Activated CD4-positive, alpha-beta memory T cell treated with anti-CD3 and anti-CD28 coated beads, Interleukin-2, amount 10 ng/mL, durations not matched to agents 7 days and 5 days (primary cell): ENCODE results near the gene PTH1R. TPM values are rescaled to one million over a fixed set of nuclear protein-coding genes. Genes with fewer than 3 reads are reported as not detected.

Experiments used
- CTCF ChIA-PET: fragments of 350-600 bp; sonication (Branson Sonifier 250); formaldehyde crosslinking; loops from one replicate; lab custom pipeline; 2021; ENCODE audit warnings: antibody characterized with exemption, inconsistent platforms; lab: Charles Lee
- POLR2A ChIA-PET: fragments of 350-600 bp; sonication (Branson Sonifier 250); formaldehyde crosslinking; loops from one replicate; lab custom pipeline; 2021; ENCODE audit warnings: antibody characterized with exemption; lab: Charles Lee
- DNase-seq: peaks from one replicate; pipeline ENCODE4 v3.0.0-alpha.2; 2020
- H3K27ac Mint-ChIP-seq: one replicate; pipeline ENCODE4 v1.8.0; 2021; ENCODE audit warnings: mild to moderate bottlenecking, mixed read lengths
- H3K27me3 Mint-ChIP-seq: one replicate; pipeline ENCODE4 v1.8.0; 2021; ENCODE audit warnings: mixed read lengths
- H3K36me3 Mint-ChIP-seq: one replicate; pipeline ENCODE4 v1.8.0; 2021; ENCODE audit warnings: low read depth, mixed read lengths
- H3K4me1 Mint-ChIP-seq: one replicate; pipeline ENCODE4 v1.8.0; 2021; ENCODE audit warnings: mixed read lengths
- H3K4me3 Mint-ChIP-seq: one replicate; pipeline ENCODE4 v1.8.0; 2021; ENCODE audit warnings: mild to moderate bottlenecking, mixed read lengths
- H3K9me3 Mint-ChIP-seq: one replicate; pipeline ENCODE4 v1.8.0; 2021; ENCODE audit warnings: mixed read lengths
- total RNA-seq, 2 experiments: library from RNA; stranded (reverse); gene quantifications; one replicate each; pipeline ENCODE4 v1.2.3, GENCODE V29; 2021

Gene PTH1R
- total RNA-seq, 2 experiments from 2014 or later, result not detected

GRCh38 chr3:46884427-46884826 lies 6.9 kb downstream of the PTH1R start:
- Mint-ChIP-seq H3K9me3 (no peaks in the 10 kb centered on the region), H3K27ac (no peak overlapping the region)
- no peak for DNase-seq

GRCh38 chr3:46884929-46885328 lies 7.4 kb downstream of the PTH1R start:
- H3K36me3 Mint-ChIP-seq, result no peaks in the 10 kb centered on the region
- no peak for DNase-seq
- no peak overlapping the region for H3K4me3 Mint-ChIP-seq
- no peak overlapping the region for H3K27ac Mint-ChIP-seq
- CTCF ChIA-PET, result interaction anchor here (2.1 kb wide), 1 partner anchor 10 kb away, joined by 7 read pairs; no protein-coding TSS in a partner anchor
- H3K4me1 Mint-ChIP-seq, result peaks cover 11% of the 10 kb centered on the region
- POLR2A ChIA-PET, result no interaction called here
- no peaks in the 10 kb centered on the region for H3K9me3 Mint-ChIP-seq
- H3K27me3 Mint-ChIP-seq, result peaks cover 49% of the 10 kb centered on the region

More at GRCh38 chr3:46884427-46884826, 6.9 kb downstream of the PTH1R start:
- ChIA-PET CTCF (interaction anchor here (2.1 kb wide), 1 partner anchor 10 kb away, joined by 7 read pairs; no protein-coding TSS in a partner anchor), POLR2A (no interaction called here)
- Mint-ChIP-seq H3K4me3 (no peak overlapping the region), H3K4me1 (peaks cover 11% of the 10 kb centered on the region), H3K27me3 (peaks cover 54% of the 10 kb centered on the region), H3K36me3 (no peaks in the 10 kb centered on the region)

- DNase-seq, result no peak
- Mint-ChIP-seq H3K36me3 (no peaks in the 10 kb centered on the region), H3K27ac (no peak overlapping the region), H3K9me3 (no peaks in the 10 kb centered on the region), H3K4me3 (no peak overlapping the region), H3K4me1 (peaks cover 8% of the 10 kb centered on the region), H3K27me3 (peaks cover 45% of the 10 kb centered on the region)
- CTCF ChIA-PET, result interaction anchor here (2.1 kb wide), 1 partner anchor 9 kb away, joined by 7 read pairs; no protein-coding TSS in a partner anchor
- POLR2A ChIA-PET, result no interaction called here
These were observed 8.1 kb downstream of the PTH1R start for GRCh38 chr3:46885612-46886011.

DNA sequence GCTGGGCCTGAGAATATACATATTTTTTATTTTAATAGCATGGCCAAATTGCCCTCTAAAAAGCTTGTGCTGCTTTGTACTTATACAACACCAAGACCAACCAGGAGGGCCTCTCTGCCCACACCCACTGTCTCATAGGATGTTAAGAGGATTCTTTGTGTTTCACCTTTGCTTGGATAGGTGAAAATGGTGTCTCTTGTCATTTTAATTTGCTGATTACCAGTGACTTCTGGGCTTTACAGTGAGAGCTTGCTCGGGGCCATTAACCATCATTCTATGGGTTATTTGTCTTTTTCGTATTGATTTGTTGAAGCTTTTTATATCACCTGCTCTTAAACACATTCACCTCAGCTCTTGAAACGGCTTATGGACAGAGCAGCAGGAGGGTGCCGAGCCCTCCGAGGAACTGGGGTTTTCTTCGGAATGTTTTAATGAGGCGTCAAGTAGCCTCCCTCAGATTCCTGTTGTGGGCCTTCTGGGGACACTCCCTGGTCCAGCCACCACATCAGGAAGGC lies 10.5 kb downstream of the PTH1R start:
- POLR2A ChIA-PET, result no interaction called here

GRCh38 chr3:46888705-46889104 lies 11.2 kb downstream of the PTH1R start:
- Mint-ChIP-seq H3K36me3 (no peaks in the 10 kb centered on the region), H3K9me3 (no peaks in the 10 kb centered on the region), H3K4me3 (no peak overlapping the region), H3K27ac (no peak overlapping the region), H3K27me3 (peaks cover 57% of the 10 kb centered on the region), H3K4me1 (peaks cover 9% of the 10 kb centered on the region)
- CTCF ChIA-PET, result no interaction called here
- no peak for DNase-seq
- POLR2A ChIA-PET, result no interaction called here

More for the DNA sequence above, 10.5 kb downstream of the PTH1R start:
- DNase-seq, result no peak
- peaks cover 54% of the 10 kb centered on the region for H3K27me3 Mint-ChIP-seq
- peaks cover 9% of the 10 kb centered on the region for H3K4me1 Mint-ChIP-seq
- no peaks in the 10 kb centered on the region for H3K9me3 Mint-ChIP-seq
- H3K36me3 Mint-ChIP-seq, result no peaks in the 10 kb centered on the region
- no peak overlapping the region for H3K4me3 Mint-ChIP-seq
- no peak overlapping the region for H3K27ac Mint-ChIP-seq
- CTCF ChIA-PET, result no interaction called here

GRCh38 chr3:46889381-46890110 lies 12.0 kb downstream of the PTH1R start:
- H3K9me3 Mint-ChIP-seq, result no peaks in the 10 kb centered on the region
- no peak overlapping the region for H3K4me3 Mint-ChIP-seq
- no peaks in the 10 kb centered on the region for H3K36me3 Mint-ChIP-seq
- H3K4me1 Mint-ChIP-seq, result peaks cover 9% of the 10 kb centered on the region
- ChIA-PET POLR2A (no interaction called here), CTCF (interaction anchor here (0.7 kb wide), 1 partner anchor 186 kb away, joined by 3 read pairs; no protein-coding TSS in a partner anchor)
- no peak overlapping the region for H3K27ac Mint-ChIP-seq
- no peak for DNase-seq
- H3K27me3 Mint-ChIP-seq, result peaks cover 56% of the 10 kb centered on the region

DNA sequence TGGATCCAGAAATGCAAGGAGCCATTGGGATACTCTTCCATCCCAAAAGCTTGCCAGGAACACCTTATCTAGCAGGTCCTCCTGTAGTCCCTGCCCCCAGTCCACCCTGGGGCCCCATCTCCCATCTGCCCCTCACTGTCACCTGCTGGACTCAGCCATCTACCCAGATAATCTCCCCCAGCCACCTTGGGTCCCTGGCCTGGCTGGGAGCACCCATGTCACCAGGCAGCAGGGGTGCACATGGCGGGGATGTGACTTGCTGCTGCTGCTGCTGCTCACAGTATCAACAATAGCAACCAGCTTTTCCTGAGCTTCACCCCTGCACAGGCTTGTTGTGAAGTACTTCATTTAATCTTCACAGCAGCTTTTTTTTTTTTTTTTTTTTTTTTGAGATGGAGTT lies 12.6 kb downstream of the PTH1R start:
- H3K9me3 Mint-ChIP-seq, result no peaks in the 10 kb centered on the region
- H3K27me3 Mint-ChIP-seq, result peaks cover 52% of the 10 kb centered on the region
- ChIA-PET CTCF (interaction anchor here (0.7 kb wide), 2 partner anchors 187 to 1164 kb away, joined by 3 read pairs; no protein-coding TSS in a partner anchor), POLR2A (no interaction called here)
- H3K4me1 Mint-ChIP-seq, result peaks cover 8% of the 10 kb centered on the region
- no peak overlapping the region for H3K4me3 Mint-ChIP-seq
- no peak overlapping the region for H3K27ac Mint-ChIP-seq
- DNase-seq, result no peak
- no peaks in the 10 kb centered on the region for H3K36me3 Mint-ChIP-seq

GRCh38 chr3:46891132-46891531 lies 13.6 kb downstream of the PTH1R start:
- Mint-ChIP-seq H3K27ac (no peak overlapping the region), H3K4me1 (peaks cover 7% of the 10 kb centered on the region), H3K9me3 (no peaks in the 10 kb centered on the region), H3K27me3 (peaks cover 54% of the 10 kb centered on the region), H3K36me3 (no peaks in the 10 kb centered on the region), H3K4me3 (no peak overlapping the region)
- ChIA-PET POLR2A (no interaction called here), CTCF (no interaction called here)
- no peak for DNase-seq

DNA sequence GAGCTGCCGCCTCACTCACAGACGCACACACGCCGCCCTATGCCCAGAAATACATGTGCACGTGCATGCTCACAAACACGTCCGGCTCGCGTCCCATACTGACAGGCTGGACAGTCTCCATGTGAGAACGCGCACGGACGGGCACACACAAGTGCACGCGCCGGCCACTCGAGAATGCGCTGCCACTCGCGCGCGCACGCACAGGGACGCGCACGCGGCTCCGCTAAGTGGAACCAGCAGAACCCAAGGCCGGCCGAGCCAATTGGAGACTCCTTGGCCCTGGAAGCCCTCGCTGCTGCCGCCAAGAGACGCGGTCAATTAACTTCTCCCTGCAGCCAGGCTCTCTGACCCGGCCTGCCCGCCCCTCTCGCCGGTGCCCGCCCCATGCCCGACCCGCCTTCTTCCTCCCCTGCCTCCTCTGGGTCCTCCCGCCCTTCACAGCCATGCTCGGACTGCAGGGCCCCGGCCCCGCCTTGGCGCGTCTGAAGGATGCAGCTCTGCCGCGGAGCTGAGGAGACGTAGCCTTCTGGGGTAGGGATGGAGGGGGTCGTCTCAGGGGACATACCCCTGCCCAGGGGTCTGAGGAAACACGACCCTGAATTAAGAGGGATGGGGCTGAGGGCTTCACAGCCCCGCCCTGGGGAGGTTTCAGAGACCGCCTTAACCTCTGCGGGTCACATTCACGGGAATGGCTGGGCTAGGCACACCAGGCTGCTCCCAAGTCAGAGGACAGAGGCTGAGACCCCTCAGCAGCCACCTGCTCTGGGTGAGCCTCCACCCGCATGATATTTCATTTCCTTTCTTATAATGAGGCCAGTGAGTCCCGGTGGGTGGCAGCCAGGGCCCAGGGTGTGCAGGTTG lies 15.0 kb downstream of the PTH1R start:
- ChIA-PET POLR2A (no interaction called here), CTCF (no interaction called here)
- H3K27ac Mint-ChIP-seq, result no peak overlapping the region
- no peaks in the 10 kb centered on the region for H3K9me3 Mint-ChIP-seq
- H3K4me3 Mint-ChIP-seq, result peak overlapping the region; percentile 24
- peaks cover 51% of the 10 kb centered on the region for H3K27me3 Mint-ChIP-seq
- peaks cover 7% of the 10 kb centered on the region for H3K4me1 Mint-ChIP-seq
- no peak for DNase-seq
- H3K36me3 Mint-ChIP-seq, result no peaks in the 10 kb centered on the region

DNA sequence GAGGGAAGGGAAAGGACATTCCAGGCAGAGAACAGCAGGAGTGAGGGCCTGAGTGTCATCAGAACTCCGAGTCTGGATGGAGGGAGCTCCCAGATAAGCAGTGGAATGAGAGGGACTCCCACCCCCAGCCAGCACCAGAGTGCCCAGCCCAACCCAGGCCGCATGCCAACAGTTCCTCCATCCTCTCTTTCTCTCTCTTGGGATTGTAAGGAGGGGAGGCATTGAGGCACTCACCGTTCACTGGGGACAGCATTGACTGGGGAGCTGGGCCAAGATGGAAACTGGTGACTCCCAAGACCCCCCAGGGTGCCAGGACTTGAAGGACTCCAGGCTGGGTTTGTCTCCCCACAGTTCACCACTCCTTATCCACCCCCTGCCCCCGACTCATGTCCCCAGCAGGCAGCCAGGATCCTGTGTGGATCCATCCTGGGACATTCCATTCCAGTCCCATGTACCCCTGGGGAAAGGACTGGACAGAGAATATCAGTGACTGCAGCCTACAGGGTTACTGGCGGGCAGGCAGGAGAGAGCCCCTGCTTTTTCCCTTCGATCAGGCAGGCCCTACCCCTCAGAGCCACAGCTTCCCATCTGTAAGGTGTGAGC lies 15.7 kb downstream of the PTH1R start:
- Mint-ChIP-seq H3K4me3 (no peak overlapping the region), H3K27ac (no peak overlapping the region), H3K9me3 (no peaks in the 10 kb centered on the region), H3K36me3 (no peaks in the 10 kb centered on the region), H3K27me3 (peaks cover 55% of the 10 kb centered on the region), H3K4me1 (peaks cover 7% of the 10 kb centered on the region)
- no peak for DNase-seq
- ChIA-PET POLR2A (no interaction called here), CTCF (no interaction called here)

- Mint-ChIP-seq H3K27me3 (peaks cover 54% of the 10 kb centered on the region), H3K36me3 (no peaks in the 10 kb centered on the region), H3K27ac (no peak overlapping the region), H3K4me3 (no peak overlapping the region), H3K9me3 (no peaks in the 10 kb centered on the region), H3K4me1 (peaks cover 9% of the 10 kb centered on the region)
- ChIA-PET POLR2A (no interaction called here), CTCF (no interaction called here)
- DNase-seq, result no peak
These were observed 16.2 kb downstream of the PTH1R start for GRCh38 chr3:46893763-46894162.

GRCh38 chr3:46894256-46894655 lies 16.7 kb downstream of the PTH1R start:
- no peaks in the 10 kb centered on the region for H3K36me3 Mint-ChIP-seq
- peaks cover 12% of the 10 kb centered on the region for H3K4me1 Mint-ChIP-seq
- no peak overlapping the region for H3K27ac Mint-ChIP-seq

More at GRCh38 chr3:46894256-46894655, 16.7 kb downstream of the PTH1R start:
- H3K27me3 Mint-ChIP-seq, result peaks cover 59% of the 10 kb centered on the region
- DNase-seq, result no peak
- ChIA-PET POLR2A (interaction anchor here (1.1 kb wide), 1 partner anchor 48 kb away, joined by 3 read pairs; no protein-coding TSS in a partner anchor), CTCF (interaction anchor here (1.1 to 1.7 kb wide), 5 partner anchors 9 to 192 kb away, joined by 4 to 7 read pairs (median 5); no protein-coding TSS in a partner anchor)
- H3K4me3 Mint-ChIP-seq, result no peak overlapping the region
- no peaks in the 10 kb centered on the region for H3K9me3 Mint-ChIP-seq
